Measurements from ENCODE around the gene ATP8A2.

- TF ChIP-seq, protein P1, sequence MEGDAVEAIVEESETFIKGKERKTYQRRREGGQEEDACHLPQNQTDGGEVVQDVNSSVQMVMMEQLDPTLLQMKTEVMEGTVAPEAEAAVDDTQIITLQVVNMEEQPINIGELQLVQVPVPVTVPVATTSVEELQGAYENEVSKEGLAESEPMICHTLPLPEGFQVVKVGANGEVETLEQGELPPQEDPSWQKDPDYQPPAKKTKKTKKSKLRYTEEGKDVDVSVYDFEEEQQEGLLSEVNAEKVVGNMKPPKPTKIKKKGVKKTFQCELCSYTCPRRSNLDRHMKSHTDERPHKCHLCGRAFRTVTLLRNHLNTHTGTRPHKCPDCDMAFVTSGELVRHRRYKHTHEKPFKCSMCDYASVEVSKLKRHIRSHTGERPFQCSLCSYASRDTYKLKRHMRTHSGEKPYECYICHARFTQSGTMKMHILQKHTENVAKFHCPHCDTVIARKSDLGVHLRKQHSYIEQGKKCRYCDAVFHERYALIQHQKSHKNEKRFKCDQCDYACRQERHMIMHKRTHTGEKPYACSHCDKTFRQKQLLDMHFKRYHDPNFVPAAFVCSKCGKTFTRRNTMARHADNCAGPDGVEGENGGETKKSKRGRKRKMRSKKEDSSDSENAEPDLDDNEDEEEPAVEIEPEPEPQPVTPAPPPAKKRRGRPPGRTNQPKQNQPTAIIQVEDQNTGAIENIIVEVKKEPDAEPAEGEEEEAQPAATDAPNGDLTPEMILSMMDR (IDR thresholded peaks at IDR 0.05), result no peak
- TF ChIP-seq POLR2A (IDR thresholded peaks at IDR 0.05), result no peak
These were observed 489.1 kb downstream of the ATP8A2 start for GRCh38 chr13:25860862-25861261.

All from testis (tissue), 2 donors.